Measurements from ENCODE around the gene COP1. TPM values are rescaled to one million over a fixed set of nuclear protein-coding genes. Genes with fewer than 3 reads are reported as not detected.

The COP1 gene
- total and polyA plus RNA-seq, 2 donors (not counting 3 experiments of a cell fraction or from before 2014, with no cell fraction given): 16.5 to 40.9 TPM

DNA sequence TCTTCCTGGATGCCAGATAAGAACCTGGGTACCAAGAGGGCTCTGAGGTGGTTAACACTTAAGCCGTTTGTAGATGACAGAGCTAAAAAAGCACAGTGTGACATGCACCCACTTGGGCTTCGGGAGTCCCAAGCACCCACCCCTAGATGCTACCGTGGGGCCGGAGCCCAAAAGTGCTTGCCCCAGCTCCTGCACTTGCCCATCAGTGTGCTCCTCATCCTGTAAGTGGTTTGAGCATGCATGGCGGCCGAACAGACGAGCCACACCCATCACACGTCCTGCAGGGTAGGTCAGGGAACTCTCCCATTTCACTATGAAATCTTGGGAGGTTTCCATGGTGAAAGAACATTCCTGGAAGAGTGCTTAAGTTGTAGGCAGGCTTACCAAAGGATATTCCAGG lies 304.8 kb downstream of the COP1 start:
- no peaks in the 10 kb centered on the region for H3K9me3 ChIP-seq (replicated peaks; ENCODE audit: control insufficient read depth, insufficient read depth, low read length)
- no peaks in the 10 kb centered on the region for H3K36me3 ChIP-seq (ENCODE audit: control insufficient read depth in 2 of 2, extremely low read depth in 1 of 2, insufficient read depth in 2 of 2, low read length in 2 of 2)
- no peak overlapping the region for H3K4me3 ChIP-seq (replicated peaks in 1 of 3; ENCODE audit: insufficient read depth in 1 of 3, low read depth in 1 of 3, low read length in 3 of 3)
- H3K9ac ChIP-seq (replicated peaks; ENCODE audit: extremely low read depth, insufficient read depth, low read length): no peak overlapping the region
- DNase-seq (ENCODE audit: low read depth, low spot score) (no peak), FAIRE-seq (no peak)
- CTCF ChIA-PET: interaction anchor here (1.3 kb wide), 1 partner anchor 8 kb away, joined by 3 read pairs; no protein-coding TSS in a partner anchor
- no peak for TF ChIP-seq MYC (IDR thresholded peaks at IDR 0.05; ENCODE audit: low read depth, low read length)
- no peak for TF ChIP-seq POLR2A (IDR thresholded peaks at IDR 0.05; ENCODE audit: low read depth, low read length)
- TF ChIP-seq, protein P1, sequence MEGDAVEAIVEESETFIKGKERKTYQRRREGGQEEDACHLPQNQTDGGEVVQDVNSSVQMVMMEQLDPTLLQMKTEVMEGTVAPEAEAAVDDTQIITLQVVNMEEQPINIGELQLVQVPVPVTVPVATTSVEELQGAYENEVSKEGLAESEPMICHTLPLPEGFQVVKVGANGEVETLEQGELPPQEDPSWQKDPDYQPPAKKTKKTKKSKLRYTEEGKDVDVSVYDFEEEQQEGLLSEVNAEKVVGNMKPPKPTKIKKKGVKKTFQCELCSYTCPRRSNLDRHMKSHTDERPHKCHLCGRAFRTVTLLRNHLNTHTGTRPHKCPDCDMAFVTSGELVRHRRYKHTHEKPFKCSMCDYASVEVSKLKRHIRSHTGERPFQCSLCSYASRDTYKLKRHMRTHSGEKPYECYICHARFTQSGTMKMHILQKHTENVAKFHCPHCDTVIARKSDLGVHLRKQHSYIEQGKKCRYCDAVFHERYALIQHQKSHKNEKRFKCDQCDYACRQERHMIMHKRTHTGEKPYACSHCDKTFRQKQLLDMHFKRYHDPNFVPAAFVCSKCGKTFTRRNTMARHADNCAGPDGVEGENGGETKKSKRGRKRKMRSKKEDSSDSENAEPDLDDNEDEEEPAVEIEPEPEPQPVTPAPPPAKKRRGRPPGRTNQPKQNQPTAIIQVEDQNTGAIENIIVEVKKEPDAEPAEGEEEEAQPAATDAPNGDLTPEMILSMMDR (IDR thresholded peaks at IDR 0.05; ENCODE audit: extremely low read depth in 1 of 2, insufficient read depth in 1 of 2, low read depth in 1 of 2, low read length in 2 of 2): no peak
- no peak for TF ChIP-seq JUN (IDR thresholded peaks at IDR 0.05; ENCODE audit: borderline replicate concordance, insufficient read depth, insufficient read length, low read depth)
- TF ChIP-seq FOS (IDR thresholded peaks at IDR 0.05; ENCODE audit: borderline replicate concordance, insufficient read depth, low read length): no peak
- TF ChIP-seq EZH2 (IDR thresholded peaks at IDR 0.05; ENCODE audit: borderline replicate concordance, low read depth, low read length, severe bottlenecking): no peak
- no peak for TF ChIP-seq GATA2 (IDR thresholded peaks at IDR 0.05; ENCODE audit: insufficient read depth, insufficient read length, low read depth, low read length)
- TF ChIP-seq MAX (IDR thresholded peaks at IDR 0.05; ENCODE audit: insufficient read depth, insufficient read length): no peak
- no peak for TF ChIP-seq POLR2AphosphoS5 (IDR thresholded peaks at IDR 0.05; ENCODE audit: insufficient read depth, low read depth, low read length)
- POLR2A ChIA-PET: no interaction called here
- no peaks in the 10 kb centered on the region for H3K79me2 ChIP-seq (ENCODE audit: control insufficient read depth, insufficient read depth, low read length)
- no peaks in the 10 kb centered on the region for H3K9me1 ChIP-seq (replicated peaks; ENCODE audit: control insufficient read depth, extremely low read depth, insufficient read depth, low read length)
- H3K4me2 ChIP-seq (ENCODE audit: insufficient read depth, low read length): no peak overlapping the region
- intact Hi-C loops (cut with micrococcal nuclease): no loop called here
- no peak overlapping the region for H2AFZ ChIP-seq (ENCODE audit: low read depth, low read length)
- no peaks in the 10 kb centered on the region for H3K4me1 ChIP-seq (ENCODE audit: control insufficient read depth, extremely low read depth, insufficient read depth, low read length)
- no TSS peak for BruUV-seq (replicated peaks)
- H3K27me3 ChIP-seq (ENCODE audit: control insufficient read depth in 2 of 2, insufficient read depth in 2 of 2, low read length in 2 of 2): no peaks in the 10 kb centered on the region
- H4K20me1 ChIP-seq (replicated peaks; ENCODE audit: control insufficient read depth, extremely low read depth, insufficient read depth, low read length): no peaks in the 10 kb centered on the region
- H3K27ac ChIP-seq (ENCODE audit: insufficient read depth, low read depth, low read length): no peak overlapping the region
- dilution Hi-C loops (cut with MboI; ENCODE audit: extremely low pct_ligation_motif_present, low sequenced_read_pairs): no loop called here

All from endothelial cell of umbilical vein (primary cell).